Glutamatergic neuron (in vitro differentiated cells): ENCODE measurements around the gene P2RX4. TPM values are rescaled to one million over a fixed set of nuclear protein-coding genes. Genes with fewer than 3 reads are reported as not detected.

Experiments used
- DNase-seq: peaks from one replicate; pipeline ENCODE4 v3.0.0; 2022
- H3K27ac Mint-ChIP-seq: one replicate; pipeline ENCODE4 v1.8.0; 2020; ENCODE audit warnings: mild to moderate bottlenecking, mixed read lengths, inconsistent platforms; ENCODE audit not compliant: unreplicated experiment
- H3K27me3 Mint-ChIP-seq: one replicate; pipeline ENCODE4 v1.8.0; 2020; ENCODE audit warnings: mild to moderate bottlenecking, moderate library complexity, mixed read lengths, inconsistent platforms; ENCODE audit not compliant: unreplicated experiment
- H3K36me3 Mint-ChIP-seq: one replicate; pipeline ENCODE4 v1.8.0; 2020; ENCODE audit warnings: mild to moderate bottlenecking, mixed read lengths, inconsistent platforms; ENCODE audit not compliant: unreplicated experiment
- H3K4me1 Mint-ChIP-seq: one replicate; pipeline ENCODE4 v1.8.0; 2020; ENCODE audit warnings: mild to moderate bottlenecking, low read depth, mixed read lengths, inconsistent platforms; ENCODE audit not compliant: unreplicated experiment
- H3K4me3 Mint-ChIP-seq: one replicate; pipeline ENCODE4 v1.8.0; 2020; ENCODE audit warnings: mild to moderate bottlenecking, mixed read lengths, inconsistent platforms; ENCODE audit not compliant: unreplicated experiment
- H3K9me3 Mint-ChIP-seq: one replicate; pipeline ENCODE4 v1.8.0; 2020; ENCODE audit warnings: mild to moderate bottlenecking, moderate library complexity, mixed read lengths, inconsistent platforms; ENCODE audit not compliant: unreplicated experiment
- CTCF ChIP-seq: fragments of 200-600 bp; sonication (generic); IDR thresholded peaks from one replicate; pipeline ENCODE4 v1.5.0; 2021; ENCODE audit not compliant: partially characterized antibody, unreplicated experiment
- total RNA-seq: library from RNA; stranded (reverse); fragmentation: NEBNext Ultra II Directional; extraction: Animal tissue kit (Norgen Biotek cat#: 25700); gene quantifications from one replicate; pipeline ENCODE4 v1.2.1, GENCODE V29; 2021; ENCODE audit not compliant: unreplicated experiment

Gene P2RX4
- total RNA-seq, 1 donor from 2014 or later, result 3.7 TPM

GRCh38 chr12:121166356-121166755 lies 43.6 kb upstream of the P2RX4 start:
- H3K4me3 Mint-ChIP-seq, result no peak overlapping the region
- no peaks in the 10 kb centered on the region for H3K4me1 Mint-ChIP-seq
- no peaks in the 10 kb centered on the region for H3K36me3 Mint-ChIP-seq
- TF ChIP-seq CTCF, result no peak
- no peaks in the 10 kb centered on the region for H3K9me3 Mint-ChIP-seq
- no peak for DNase-seq
- H3K27ac Mint-ChIP-seq, result no peak overlapping the region
- H3K27me3 Mint-ChIP-seq, result peaks cover 2% of the 10 kb centered on the region

DNA sequence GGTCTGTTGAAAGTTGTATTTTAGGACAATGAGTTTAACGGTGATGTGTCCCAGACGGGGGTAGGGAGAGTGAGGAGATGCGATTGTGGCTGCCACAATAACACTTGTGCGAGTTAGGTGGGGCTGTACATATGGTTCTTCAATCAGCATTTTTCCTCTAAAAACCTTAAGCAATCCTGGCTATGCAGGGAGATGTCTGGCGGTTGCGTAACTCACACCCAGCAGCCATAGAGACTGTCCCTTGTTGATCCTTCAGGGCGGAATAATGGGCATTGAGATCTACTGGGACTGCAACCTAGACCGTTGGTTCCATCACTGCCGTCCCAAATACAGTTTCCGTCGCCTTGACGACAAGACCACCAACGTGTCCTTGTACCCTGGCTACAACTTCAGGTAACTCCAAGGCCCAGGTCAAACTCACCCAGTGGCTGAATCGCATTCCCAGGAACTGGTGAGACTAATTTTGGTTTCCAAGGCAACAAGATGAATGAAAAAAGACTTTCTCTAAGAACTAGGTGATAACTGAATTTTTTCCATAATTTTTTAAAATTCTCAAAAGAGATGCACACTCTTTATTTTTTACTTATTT lies 42.6 kb upstream of the P2RX4 start:
- no peaks in the 10 kb centered on the region for H3K4me1 Mint-ChIP-seq
- H3K4me3 Mint-ChIP-seq, result no peak overlapping the region
- H3K27me3 Mint-ChIP-seq, result peaks cover 2% of the 10 kb centered on the region
- H3K9me3 Mint-ChIP-seq, result no peaks in the 10 kb centered on the region
- H3K36me3 Mint-ChIP-seq, result no peaks in the 10 kb centered on the region
- no peak for DNase-seq
- no peak overlapping the region for H3K27ac Mint-ChIP-seq
- TF ChIP-seq CTCF, result no peak

DNA sequence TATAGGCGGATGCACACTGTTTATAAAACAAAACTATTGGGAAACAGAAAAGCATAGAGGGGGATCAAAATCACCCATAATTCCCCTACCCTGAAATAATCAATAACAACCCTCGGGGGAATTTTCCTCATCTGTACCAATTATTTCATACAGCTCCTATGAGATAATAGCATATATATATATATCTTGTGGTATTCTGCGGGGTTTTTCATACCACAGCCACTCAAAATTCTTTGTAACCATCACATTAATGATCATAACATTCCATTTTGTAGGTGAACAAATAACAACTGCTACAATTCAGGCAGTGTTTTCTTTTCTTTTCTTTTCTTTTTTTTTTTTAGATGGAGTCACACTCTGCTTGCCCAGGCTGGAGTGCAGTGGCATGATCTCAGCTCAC lies 42.0 kb upstream of the P2RX4 start:
- Mint-ChIP-seq H3K27me3 (peaks cover 2% of the 10 kb centered on the region), H3K9me3 (no peaks in the 10 kb centered on the region), H3K4me1 (no peaks in the 10 kb centered on the region), H3K27ac (no peak overlapping the region), H3K36me3 (no peaks in the 10 kb centered on the region), H3K4me3 (no peak overlapping the region)
- no peak for DNase-seq
- no peak for TF ChIP-seq CTCF

DNA sequence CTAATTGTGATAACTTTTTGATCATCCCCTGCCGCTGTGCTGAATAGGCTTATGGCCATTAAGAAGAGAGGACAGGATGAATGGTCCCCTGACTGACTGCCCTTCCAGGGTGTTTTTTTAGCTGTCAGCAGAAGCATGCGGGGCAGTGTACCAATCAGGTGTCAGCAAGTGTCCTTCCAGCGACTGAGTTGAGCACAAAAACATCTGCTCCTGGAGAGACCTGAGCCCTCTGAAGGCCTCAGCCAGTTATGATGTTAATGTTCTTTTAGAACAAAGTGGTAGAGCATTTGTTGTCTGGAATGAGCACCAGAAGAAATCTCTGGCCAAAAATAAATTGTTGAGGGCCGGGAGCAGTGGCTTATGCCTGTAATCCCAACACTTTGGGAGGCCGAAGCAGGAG lies 39.8 kb upstream of the P2RX4 start:
- no peaks in the 10 kb centered on the region for H3K36me3 Mint-ChIP-seq
- peaks cover 2% of the 10 kb centered on the region for H3K27me3 Mint-ChIP-seq
- H3K9me3 Mint-ChIP-seq, result no peaks in the 10 kb centered on the region
- DNase-seq, result no peak
- no peak overlapping the region for H3K27ac Mint-ChIP-seq
- TF ChIP-seq CTCF, result no peak
- no peak overlapping the region for H3K4me3 Mint-ChIP-seq
- H3K4me1 Mint-ChIP-seq, result no peaks in the 10 kb centered on the region

DNA sequence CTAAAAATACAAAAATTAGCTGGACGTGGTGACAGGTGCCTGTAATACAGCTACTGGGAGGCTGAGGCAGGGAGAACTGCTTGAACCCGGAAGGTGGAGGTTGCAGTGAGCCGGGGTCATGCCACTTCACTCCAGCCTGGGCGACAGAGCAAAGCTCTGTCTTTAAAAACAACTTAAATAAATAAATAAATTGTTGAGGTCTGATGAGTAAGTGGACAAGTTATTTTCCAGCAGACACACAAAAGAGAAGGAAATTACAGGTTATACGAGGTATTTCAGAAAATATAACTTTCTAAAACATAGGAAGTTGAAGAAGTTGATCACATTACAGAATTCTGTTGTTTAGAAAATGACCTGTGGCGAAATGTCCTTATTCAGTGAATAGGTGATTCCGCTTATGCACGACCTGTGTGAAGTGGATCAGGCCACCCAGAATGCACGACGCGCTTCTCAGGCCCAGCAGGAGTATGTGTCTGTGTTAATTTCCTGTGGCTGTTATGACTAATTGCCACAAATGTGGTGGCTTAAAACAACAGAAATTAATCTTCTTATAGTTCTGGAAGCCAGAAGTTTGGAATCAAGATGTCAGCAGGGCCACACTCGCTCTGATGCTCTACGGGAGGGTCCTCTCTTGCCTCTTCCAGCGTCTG lies 39.2 kb upstream of the P2RX4 start:
- Mint-ChIP-seq H3K9me3 (no peaks in the 10 kb centered on the region), H3K27ac (no peak overlapping the region), H3K36me3 (no peaks in the 10 kb centered on the region), H3K4me1 (no peaks in the 10 kb centered on the region), H3K4me3 (no peak overlapping the region), H3K27me3 (peaks cover 2% of the 10 kb centered on the region)
- TF ChIP-seq CTCF, result no peak
- no peak for DNase-seq
